GM18868 (cell line): ENCODE results near the gene ALDH3B2.
"Not testable (repeated sequence)": the region's sequence is repeated elsewhere in the genome, so short reads cannot be mapped to it uniquely, and the experiment has no call there.

ENCODE experiments used
- ATAC-seq: cut with Tn5 transposase; IDR thresholded peaks from one replicate; pipeline ENCODE4 v1.9.1; 2021; ENCODE audit warnings: mild to moderate bottlenecking, moderate library complexity; ENCODE audit not compliant: unreplicated experiment

Gene ALDH3B2

DNA sequence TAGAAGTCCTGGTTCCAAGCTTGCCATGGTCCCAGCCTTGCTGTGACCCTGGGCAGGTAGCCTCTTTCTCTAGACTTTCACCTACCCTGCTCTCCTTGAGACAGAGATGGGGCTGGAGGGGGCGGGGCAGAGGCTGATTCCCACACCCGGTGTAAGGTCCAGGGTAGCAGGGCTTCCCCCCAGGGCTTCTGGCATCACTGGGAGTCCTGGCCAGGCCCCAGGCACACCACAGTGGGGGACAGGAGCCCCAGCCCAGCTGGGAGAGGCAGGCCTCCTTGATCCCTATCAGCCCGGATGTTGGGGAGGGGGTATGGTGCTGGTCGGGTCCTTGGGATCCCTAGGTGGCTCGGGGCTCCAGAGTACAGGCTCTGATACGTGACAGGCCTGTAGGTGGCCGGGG lies 43.0 kb downstream of the ALDH3B2 start:
- ATAC-seq, result no peak

DNA sequence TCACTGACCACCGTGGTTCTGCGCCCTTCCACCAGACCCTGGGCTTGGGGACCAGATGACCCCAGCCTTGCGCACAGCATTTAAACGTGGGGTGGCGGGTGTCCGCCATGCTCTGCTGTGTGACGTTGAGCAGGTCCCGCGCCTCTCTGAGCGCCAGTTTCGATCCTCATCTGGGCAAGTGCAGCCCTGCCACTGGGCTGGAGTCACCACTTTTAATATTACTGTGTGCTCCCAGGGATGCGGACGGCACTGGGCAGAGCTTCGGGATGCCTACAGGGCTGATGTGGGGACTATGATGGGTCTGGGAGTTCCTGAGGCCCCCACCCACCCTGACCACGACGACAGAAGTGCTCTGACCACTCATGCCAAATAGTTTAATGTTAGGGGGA lies 43.5 kb downstream of the ALDH3B2 start:
- ATAC-seq, result no peak

DNA sequence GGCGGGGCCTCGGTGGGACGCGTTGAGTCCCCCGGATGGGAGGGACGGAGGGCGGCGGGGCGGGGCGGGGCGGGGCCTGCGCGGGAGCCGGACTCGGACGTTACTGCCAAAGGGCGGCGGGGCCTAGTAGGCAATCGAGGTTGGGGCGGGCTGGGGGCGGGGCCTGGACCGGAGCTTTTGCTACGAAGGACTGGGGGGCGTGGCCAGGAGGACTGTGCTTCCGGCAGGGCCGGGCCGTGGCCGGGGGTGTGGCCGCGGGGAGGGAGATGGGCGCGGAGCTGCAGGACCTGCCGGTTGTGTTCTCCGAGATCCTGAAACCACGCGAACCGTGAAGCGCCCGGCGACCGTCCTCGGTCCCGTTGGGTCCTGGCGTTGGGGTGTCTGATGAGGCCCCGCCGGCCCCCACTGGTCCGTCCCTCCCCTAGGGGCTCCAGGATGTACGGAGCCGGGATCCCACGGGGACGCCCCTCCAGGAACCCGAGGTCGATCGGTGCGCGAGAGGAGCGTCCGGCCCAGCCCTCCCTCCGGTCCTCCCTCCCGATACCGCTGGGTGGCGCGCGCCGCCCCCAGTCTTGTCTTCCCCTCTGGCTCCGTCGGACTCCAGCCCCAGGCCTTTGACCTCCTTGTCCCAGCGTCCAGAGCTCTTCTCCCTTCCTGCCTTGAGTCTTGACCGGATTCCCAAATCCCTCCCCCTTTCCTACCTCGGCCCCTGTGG lies 44.0 kb downstream of the ALDH3B2 start:
- ATAC-seq, result peak; percentile 64

DNA sequence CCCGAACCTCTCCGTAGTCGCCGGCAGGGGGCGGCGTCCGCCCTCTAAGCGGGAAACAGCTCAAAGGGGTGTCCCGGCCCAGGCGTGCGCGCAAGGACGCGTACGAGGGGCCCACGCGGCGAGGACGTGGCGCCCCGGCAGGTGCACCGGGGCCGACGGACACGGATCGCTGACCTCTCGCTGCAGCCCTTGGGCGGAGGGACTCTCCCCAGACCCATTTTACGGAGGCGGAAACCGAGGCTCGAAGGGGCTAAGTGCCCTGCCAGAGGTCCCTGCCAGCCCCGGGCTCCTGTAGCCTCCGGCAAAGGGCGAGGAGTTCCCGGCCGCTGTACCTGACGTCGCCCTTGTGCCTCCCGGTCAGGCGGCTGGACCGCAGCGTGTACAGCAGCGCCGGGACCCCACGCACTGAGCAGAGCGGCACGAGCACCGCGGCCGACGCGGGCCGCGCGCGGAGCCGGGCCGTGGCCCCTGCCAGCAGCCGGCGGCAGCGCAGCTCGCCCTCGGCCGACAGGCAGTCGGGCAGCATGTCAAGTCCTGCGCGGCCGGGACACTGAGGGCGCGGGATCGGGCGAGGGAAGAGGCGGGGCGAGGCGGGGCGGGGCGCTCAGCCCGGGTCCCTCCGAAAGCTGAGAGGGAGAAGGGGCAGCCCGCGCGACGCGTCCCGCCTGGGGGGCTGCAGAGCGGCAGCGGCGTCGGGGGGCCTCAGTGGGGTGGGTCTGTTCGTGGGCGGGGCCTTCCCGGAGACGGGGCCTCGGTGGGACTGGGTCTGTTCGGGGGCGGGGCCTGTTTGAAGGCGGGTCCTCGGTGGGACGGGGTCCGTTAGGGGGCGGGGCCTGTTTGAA lies 44.8 kb downstream of the ALDH3B2 start, which contains the start of gene NUDT8:
Gene NUDT8 (minus strand): TSS at position 552 of the 842 bp plus-strand sequence. CDS start 26 bp downstream, at position 526.
- peak; percentile 43 for ATAC-seq

DNA sequence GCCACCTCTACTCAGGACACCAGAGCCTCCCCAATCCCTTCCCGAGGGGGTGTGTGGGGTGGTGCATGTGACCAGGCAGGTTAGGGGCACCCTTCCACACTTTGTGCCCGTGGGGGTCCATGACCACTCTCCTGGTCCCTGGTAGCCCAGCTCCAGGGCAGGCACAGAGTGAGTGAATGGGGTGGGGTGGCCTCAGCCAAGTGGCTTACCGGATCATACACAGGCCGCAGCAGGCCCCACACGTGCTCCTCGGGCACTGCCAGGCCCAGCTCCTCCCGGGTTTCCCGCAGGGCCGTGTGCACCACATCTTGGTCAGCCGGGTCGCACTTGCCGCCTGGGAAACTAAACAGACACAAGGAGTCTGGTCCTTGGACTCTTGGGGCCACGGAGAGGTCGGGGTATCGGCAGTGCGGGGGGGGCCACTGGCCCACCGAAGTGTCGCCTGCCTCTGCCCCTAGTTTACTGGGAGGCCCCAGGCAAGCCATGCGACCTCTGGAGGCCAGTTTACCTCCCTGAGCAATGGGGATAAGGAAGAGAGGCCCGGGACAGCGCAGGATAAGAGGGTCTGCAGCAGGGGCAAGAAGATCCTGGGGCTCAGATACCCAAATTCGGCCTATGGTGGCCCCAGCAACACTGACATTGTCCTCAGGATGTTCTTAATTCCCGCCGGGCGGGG lies 45.6 kb downstream of the ALDH3B2 start:
- ATAC-seq, result no peak

DNA sequence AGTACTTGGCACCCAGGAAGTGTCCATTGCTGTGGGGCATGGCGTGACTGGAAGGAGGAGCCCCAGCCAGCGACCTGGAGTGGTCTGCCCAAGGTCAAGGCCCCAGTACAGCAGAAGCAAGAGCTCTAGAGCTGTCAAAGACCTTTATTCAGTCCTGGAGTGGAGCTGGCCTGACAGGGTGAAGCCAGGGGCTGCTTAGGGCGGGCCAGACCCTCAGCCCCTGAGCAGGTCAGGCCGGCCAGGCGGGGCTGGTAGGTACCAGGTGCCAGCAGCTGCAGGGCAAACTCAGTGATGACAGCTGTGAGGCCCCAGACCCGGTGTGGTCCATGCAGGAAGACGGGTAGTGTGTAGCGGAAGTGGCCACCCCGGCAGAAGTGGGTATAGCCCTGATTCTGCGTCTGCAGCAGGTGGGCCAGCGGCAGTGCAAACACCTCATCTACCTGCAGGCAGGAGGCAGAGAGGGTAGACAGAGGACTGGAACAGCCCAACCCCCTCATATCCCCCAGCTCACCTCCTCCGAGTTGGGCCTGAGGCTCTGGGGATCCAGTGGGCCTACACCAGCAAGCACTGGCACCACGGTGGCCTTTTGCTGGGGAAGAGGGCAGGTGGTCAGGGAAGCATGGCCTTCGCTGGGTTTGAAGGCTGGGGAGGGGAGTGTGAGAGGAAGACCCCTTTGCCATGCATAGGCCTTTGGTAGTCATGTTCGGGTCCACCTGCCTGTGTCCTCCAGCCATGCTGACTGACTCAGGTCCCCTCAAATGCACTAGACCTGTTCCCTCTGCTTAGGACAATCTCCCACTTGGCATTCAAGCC lies 46.4 kb downstream of the ALDH3B2 start:
- no peak for ATAC-seq

DNA sequence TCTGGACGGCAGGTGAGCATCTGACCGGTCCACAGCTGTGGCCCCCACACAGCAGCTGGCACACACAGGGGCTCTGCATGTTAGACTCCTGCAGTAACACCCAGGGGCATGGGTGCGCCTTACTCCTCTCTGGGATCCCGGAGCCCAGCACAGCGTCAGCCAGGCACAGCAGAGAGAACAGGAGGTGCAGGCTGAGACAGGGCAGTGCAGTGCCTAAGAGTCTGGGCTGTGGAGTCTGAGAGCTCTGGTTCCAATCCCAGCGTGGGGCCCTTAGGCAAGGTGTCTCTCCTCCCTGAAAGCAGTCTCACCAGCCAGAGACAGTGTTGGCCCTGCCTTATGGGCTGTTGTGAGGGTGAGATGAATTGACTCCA lies 47.0 kb downstream of the ALDH3B2 start:
- ATAC-seq, result no peak

DNA sequence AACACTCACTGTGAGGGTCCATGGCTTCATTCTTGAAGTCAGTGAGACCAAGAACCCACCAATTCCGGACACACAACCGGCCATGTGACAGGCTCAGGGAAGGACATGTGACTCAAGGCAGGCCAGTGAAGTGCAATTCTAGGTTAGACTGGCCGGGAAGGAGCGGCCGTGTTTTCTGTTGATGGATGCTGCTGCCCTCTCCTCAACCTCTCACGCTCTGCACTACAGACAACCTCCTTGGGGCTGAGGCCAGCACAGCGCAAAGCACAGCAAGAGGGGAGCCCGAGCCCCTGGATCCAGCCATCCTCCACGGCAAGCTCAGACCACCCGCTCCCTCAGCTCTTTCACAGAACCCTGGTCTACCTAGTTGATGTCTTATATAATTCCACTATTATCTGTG lies 47.5 kb downstream of the ALDH3B2 start:
- no peak for ATAC-seq

DNA sequence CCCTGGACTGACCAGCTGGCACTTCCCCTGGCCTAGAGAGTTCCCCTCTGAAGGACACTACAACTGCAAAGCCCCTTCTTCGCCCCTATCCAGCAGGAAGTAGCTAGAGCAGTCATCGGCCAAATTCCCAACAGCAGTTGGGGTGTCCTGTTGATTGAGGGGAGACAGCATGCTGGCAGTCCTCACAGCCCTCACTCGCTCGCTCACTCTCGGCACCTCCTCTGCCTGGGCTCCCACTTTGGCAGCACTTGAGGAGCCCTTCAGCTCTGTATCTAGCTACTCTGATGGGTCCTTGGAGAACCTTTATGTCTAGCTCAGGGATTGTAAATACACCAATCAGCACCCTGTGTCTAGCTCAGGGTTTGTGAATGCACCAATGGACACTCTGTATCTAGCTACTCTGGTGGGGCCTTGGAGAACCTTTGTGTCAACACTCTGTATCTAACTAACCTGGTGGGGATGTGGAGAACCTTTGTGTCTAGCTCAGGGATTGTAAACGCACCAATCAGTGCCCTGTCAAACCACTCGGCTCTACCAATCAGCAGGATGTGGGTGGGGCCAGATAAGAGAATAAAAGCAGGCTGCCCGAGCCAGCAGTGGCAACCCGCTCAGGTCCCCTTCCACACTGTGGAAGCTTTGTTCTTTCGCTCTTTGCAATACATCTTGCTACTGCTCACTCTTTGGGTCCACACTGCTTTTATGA lies 48.1 kb downstream of the ALDH3B2 start:
- ATAC-seq, result not testable (repeated sequence)

DNA sequence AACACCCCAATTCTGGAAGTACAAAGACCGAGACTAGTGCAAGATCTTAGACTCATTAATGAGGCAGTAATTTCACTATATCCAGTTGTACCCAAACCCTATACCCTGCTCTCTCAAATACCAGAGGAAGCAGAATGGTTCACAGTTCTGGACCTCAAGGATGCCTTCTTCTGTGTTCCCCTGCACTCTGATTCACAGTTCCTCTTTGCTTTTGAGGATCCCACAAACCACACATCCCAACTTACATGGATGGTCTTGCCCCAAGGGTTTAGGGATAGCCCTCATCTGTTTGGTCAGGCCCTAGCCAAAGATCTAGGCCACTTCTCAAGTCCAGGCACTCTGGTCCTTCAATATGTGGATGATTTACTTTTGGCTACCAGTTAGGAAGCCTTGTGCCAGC lies 50.6 kb downstream of the ALDH3B2 start:
- ATAC-seq, result not testable (repeated sequence)

DNA sequence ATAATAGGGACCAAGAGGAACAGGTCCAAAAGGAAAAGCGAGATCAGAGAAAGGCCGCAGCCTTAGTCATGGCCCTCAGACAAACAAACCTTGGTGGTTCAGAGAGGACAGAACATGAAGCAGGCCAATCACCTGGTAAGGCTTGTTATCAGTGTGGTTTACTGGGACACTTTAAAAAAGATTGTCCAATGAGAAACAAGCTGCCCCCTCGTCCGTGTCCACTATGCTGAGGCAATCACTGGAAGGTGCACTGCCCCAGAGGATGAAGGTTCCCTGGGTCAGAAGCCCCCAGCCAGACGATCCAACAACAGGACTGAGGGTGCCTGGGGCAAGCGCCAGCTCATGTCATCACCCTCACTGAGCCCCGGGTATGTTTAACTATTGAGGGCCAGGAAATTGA lies 51.5 kb downstream of the ALDH3B2 start:
- ATAC-seq, result not testable (repeated sequence)

DNA sequence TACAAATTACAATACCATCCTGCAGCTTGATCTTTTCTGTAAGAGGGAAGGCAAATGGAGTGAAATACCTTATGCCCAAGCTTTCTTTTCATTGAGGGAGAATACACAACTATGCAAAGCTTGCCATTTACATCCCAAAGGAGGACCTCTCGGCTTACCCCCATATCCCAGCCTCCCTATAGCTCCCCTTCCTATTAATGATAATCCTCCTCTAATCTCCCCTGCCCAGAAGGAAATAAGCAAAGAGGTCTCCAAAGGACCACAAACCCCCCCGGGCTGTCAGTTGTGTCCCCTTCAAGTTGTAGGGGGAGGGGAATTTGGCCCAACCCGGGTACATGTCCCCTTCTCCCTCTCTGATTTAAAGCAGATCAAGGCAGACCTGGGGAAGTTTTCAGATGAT lies 52.5 kb downstream of the ALDH3B2 start:
- ATAC-seq, result not testable (repeated sequence)

DNA sequence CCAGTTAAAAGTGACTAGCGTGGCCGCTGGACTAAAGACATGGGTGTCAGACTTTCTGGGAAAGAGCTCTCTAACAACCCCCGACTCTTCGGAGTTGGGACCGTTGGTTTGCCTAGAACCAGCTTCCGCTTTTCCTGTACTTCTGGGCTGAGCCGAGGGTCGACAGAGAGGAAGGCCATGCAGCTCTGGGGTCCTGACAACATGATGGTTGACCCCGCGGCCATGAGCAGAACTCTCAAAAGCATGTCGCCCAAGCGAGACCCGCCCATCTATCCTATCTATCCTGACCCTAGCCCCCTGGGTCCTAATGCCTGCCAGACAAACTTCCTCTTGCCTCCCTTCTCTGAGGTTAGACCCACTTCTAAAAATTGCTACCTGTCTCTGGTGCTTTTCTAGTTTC lies 53.8 kb downstream of the ALDH3B2 start:
- ATAC-seq, result not testable (repeated sequence)

DNA sequence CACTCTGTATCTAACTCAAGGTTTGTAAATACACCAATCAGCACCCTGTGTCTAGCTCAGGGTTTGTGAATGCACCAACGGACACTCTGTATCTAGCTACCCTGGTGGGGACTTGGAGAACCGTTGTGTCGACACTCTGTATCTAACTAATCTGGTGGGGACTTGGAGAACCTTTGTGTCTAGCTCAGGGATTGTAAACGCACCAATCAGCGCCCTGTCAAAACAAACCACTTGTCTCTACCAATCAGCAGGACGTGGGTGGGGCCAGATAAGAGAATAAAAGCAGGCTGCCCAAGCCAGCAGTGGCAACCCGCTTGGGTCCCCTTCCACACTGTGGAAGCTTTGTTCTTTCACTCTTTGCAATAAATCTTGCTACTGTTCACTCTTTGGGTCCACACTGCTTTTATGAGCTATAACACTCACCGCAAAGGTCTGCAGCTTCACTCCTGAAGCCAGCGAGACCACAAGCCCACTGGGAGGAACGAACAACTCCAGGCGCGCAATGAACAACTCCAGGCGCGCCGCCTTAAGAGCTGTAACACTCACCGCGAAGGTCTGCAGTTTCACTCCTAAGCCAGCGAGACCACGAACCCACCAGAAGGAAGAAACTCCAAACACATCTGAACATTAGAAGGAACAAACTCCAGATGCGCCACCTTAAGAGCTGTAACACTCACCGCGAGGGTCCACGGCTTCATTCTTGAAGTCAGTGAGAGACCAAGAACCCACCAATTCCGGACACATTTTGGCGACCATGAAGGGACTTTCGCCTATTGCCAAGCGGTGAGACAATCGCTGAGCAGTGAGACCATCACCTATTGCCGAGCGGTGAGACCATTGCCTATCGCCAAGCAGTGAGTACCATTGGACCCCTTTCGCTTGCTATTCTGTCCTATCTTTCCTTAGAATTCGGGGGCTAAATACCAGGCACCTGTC lies 54.5 kb downstream of the ALDH3B2 start:
- ATAC-seq, result not testable (repeated sequence)

DNA sequence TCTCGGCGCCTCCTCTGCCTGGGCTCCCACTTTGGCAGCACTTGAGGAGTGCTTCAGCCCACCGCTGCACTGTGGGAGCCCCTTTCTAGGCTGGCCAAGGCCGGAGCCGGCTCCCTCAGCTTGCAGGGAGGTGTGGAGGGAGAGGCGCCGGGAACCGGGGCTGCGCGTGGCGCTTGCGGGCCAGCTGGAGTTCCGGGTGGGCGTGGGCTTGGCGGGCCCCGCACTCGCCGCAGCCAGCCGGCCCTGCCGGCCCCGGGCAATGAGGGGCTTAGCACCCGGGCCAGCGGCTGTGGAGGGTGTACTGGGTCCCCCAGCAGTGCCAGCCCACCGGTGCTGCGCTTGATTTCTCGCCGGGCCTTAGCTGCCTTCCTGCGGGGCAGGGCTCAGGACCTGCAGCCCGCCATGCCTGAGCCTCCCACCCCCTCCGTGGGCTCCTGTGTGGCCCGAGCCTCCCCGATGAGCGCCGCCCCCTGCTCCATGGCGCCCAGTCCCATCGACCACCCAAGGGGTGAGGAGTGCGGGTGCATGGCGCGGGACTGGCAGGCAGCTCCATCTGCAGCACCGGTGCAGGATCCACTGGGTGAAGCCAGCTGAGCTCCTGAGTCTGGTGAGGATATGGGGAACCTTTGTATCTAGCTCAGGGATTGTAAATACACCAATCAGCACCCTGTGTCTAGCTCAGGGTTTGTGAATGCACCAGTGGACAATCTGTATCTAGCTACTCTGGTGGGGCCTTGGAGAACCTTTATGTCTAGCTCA lies 55.3 kb downstream of the ALDH3B2 start:
- not testable (repeated sequence) for ATAC-seq

DNA sequence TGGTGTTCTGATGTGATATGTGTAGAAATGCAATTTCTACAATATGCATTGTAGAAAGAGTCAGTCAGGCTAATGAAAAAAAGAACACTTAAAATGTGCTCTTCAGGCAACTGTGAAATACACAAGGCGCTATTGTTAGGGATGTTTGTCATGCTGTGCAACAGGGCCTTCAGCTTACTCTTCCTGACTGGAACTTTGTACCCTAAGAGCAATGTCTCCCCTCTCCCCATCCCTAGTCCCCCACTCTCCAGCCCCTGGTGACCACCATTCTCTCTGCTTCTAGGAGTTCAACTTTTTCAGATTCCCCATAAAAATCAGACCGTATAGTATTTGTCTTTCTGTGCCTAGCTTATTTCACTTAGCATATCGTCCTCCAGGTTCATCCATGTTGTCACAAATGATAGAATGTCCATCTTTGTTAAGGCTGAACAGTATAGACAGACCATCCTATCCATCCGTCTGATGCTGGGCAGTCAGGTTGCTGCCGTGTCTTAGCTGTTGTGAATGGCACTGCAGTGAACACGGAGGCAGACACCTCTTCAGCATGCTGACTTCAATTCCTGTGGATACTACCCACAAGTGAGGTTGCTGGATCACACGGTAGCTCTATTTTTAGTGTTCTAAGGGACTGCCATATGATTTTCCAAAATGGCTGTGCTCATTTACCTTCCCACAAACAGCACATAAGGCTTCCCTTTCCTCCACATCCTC lies 57.0 kb downstream of the ALDH3B2 start:
- no peak for ATAC-seq

DNA sequence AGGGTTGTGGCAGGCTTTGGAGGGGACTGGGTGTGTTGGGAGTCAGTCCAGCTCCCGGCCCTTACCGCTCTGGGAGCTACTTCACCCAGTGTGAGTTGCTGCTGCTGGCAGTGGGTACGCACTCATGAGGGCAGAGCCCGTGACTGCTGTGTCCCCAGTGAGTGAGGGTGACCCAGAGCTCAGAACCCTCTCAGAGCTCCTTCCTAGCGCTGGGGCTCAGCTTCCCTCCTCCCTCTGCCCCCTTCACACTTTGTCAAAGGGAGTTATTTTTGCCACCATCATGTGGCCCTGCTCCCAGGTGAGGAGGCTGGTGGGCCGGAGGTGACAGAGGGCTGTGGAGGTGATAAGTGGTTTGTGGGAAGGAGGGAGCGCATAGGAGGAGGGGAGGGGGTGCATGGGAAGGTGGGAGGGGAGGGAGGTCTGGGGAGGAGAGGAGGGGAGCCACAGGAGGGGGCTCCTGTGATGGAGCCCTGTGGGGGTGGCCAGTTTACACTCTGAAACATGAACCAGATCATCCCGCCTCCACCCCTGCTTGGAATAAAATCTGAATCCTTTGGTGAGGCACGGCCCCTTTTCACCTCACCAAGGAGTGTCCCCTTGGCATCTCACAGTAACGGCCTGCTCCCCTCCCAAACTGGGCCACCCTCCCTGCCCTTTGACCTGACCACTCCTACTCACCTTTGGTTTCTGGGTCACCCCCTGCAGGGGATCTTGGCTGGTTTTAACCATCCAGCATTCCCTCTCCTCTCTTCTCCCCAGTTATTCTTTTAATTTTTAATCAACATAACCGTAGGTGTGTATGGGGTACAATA lies 57.8 kb downstream of the ALDH3B2 start:
- ATAC-seq, result no peak
